Right atrium auricular region (tissue), 2 donors: Measurements from ENCODE around the gene TSPAN31. TPM values are rescaled to one million over a fixed set of nuclear protein-coding genes. Genes with fewer than 3 reads are reported as not detected.
A peak's percentile ranks its signal among the peaks of the same experiment; 100 is the strongest.

ENCODE experiments used
- DNase-seq: peaks from one replicate; pipeline ENCODE4 v3.0.0-alpha.2; 2019; ENCODE audit warnings: low spot score
- H3K27ac ChIP-seq, 2 donors: fragments of 200-600 bp; sonication (generic); 1 replicate in 1 of 2; 2 replicates in 1 of 2; pipeline ENCODE4 v1.5.1; 2016 to 2019
- H3K27me3 ChIP-seq, 2 donors: fragments of 200-600 bp; sonication (generic); one replicate each; pipeline versions ENCODE4 v1.5.1 to v1.6.0; 2017 to 2019
- H3K36me3 ChIP-seq: fragments of 200-600 bp; sonication (generic); one replicate; pipeline ENCODE4 v1.5.1; 2016
- H3K4me1 ChIP-seq, 2 donors: fragments of 200-600 bp; sonication (generic); one replicate each; pipeline versions ENCODE4 v1.5.1 to v1.6.0; 2017 to 2019
- H3K4me3 ChIP-seq, 2 donors: fragments of 200-600 bp; sonication (generic); 1 replicate in 1 of 2; 2 replicates in 1 of 2; pipeline ENCODE4 v1.5.1; 2017 to 2019; ENCODE audit warnings: mild to moderate bottlenecking in 1 of 2, moderate library complexity in 1 of 2
- H3K9me3 ChIP-seq, 2 donors: fragments of 200-600 bp; sonication (generic); one replicate each; pipeline ENCODE4 v1.5.1; 2019
- total RNA-seq, 2 donors: library from RNA; depleted of rRNA; stranded (reverse); fragments of >200 nt; gene quantifications; one replicate each; pipeline ENCODE4 v1.1.0, GENCODE V29; 2016
- TF ChIP-seq, protein P1 (sequence below), 2 donors: fragments of 200-600 bp; sonication (generic); IDR thresholded peaks; one replicate each; pipeline ENCODE4 v1.5.1; 2019; ENCODE audit warnings: antibody characterized with exemption in 2 of 2

Gene TSPAN31
- total RNA-seq, 2 donors from 2014 or later = 50.3 to 59.6 TPM

DNA sequence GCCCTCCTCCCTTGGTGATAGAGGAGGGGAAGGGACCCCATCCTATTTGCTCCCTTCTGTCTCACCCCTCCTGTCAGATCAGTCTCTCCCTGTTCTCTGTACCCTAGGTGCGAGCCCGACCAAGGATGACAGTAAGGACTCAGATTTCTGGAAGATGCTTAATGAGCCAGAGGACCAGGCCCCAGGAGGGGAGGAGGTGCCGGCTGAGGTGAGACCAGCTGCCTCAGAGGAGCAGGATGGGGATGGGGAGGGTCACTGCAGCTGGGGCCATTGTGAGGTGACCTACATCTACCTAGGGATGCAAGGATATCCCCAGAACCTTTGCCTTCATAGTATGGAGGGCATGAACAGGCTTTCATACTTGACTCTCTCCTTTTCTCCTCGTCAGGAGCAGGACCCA, 28.5 kb upstream of the TSPAN31 start:
- H3K36me3 ChIP-seq = peaks cover 59% of the 10 kb centered on the region
- TF ChIP-seq, protein P1, sequence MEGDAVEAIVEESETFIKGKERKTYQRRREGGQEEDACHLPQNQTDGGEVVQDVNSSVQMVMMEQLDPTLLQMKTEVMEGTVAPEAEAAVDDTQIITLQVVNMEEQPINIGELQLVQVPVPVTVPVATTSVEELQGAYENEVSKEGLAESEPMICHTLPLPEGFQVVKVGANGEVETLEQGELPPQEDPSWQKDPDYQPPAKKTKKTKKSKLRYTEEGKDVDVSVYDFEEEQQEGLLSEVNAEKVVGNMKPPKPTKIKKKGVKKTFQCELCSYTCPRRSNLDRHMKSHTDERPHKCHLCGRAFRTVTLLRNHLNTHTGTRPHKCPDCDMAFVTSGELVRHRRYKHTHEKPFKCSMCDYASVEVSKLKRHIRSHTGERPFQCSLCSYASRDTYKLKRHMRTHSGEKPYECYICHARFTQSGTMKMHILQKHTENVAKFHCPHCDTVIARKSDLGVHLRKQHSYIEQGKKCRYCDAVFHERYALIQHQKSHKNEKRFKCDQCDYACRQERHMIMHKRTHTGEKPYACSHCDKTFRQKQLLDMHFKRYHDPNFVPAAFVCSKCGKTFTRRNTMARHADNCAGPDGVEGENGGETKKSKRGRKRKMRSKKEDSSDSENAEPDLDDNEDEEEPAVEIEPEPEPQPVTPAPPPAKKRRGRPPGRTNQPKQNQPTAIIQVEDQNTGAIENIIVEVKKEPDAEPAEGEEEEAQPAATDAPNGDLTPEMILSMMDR (IDR thresholded peaks at IDR 0.05) = no peak
- DNase-seq = peak; percentile 26

DNA sequence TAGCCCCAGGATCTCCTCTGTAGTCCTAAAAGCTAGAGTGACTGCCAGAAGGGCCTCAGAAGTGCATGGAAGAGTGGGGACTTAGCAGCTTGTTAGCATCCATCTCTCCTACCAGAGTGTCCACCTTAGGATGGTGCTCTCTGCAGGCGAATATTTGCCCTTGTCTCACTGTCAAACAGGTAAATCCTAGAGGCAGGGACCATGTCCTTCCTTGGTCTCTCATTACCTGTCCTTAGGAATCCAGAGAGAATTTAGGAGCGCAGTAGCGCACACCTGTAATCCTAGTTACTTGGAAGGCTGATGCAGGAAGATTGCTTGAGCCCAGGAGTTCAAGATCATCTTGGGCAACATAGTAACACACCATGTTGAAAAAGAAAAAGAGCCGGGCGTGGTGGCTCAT, 27.7 kb upstream of the TSPAN31 start:
- Histone ChIP-seq H3K9me3 (no peaks in the 10 kb centered on the region), H3K27me3 (no peaks in the 10 kb centered on the region), H3K36me3 (peaks cover 64% of the 10 kb centered on the region), H3K27ac (no peak overlapping the region), H3K4me3 (no peak overlapping the region), H3K4me1 (no peaks in the 10 kb centered on the region)
- DNase-seq = peak; percentile 9
- TF ChIP-seq, protein P1 (IDR thresholded peaks at IDR 0.05) = no peak

More for the DNA sequence above, 28.5 kb upstream of the TSPAN31 start:
- Histone ChIP-seq H3K4me3 (no peak overlapping the region), H3K4me1 (no peaks in the 10 kb centered on the region), H3K9me3 (no peaks in the 10 kb centered on the region), H3K27me3 (no peaks in the 10 kb centered on the region), H3K27ac (no peak overlapping the region)

DNA sequence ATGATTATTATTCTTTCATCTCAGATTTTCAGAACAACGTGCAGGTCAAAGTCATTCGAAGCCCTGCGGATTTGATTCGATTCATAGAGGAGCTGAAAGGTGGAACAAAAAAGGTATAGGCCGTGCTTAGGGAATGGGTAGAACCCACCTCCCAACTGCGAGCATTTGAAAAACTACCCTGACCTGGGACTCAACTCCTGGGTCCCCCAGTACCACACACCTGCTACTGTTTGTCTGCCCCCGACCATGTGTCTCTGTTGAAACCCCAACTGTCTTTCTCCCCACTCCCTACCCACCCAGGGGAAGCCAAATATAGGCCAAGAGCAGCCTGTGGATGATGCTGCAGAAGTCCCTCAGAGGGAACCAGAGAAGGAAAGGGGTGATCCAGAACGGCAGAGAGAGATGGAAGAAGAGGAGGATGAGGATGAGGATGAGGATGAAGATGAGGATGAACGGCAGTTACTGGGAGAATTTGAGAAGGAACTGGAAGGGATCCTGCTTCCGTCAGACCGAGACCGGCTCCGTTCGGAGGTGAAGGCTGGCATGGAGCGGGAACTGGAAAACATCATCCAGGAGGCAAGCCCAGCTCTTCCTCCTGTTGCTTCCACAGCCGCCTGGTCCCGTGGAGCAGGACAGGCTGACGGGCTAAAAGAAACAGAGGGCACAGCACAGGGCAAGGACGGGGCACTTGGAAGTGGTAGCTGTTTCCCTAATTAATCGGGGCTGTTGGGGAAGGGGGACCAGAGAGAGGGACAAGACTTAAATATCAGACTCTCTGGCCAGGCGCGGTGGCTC, 26.8 kb upstream of the TSPAN31 start:
- no peak overlapping the region for H3K4me3 ChIP-seq
- H3K27me3 ChIP-seq = no peaks in the 10 kb centered on the region
- TF ChIP-seq, protein P1 (IDR thresholded peaks at IDR 0.05) = no peak
- DNase-seq = peak; percentile 42
- peaks cover 64% of the 10 kb centered on the region for H3K36me3 ChIP-seq
- no peaks in the 10 kb centered on the region for H3K4me1 ChIP-seq
- H3K9me3 ChIP-seq = no peaks in the 10 kb centered on the region
- H3K27ac ChIP-seq = no peak overlapping the region

DNA sequence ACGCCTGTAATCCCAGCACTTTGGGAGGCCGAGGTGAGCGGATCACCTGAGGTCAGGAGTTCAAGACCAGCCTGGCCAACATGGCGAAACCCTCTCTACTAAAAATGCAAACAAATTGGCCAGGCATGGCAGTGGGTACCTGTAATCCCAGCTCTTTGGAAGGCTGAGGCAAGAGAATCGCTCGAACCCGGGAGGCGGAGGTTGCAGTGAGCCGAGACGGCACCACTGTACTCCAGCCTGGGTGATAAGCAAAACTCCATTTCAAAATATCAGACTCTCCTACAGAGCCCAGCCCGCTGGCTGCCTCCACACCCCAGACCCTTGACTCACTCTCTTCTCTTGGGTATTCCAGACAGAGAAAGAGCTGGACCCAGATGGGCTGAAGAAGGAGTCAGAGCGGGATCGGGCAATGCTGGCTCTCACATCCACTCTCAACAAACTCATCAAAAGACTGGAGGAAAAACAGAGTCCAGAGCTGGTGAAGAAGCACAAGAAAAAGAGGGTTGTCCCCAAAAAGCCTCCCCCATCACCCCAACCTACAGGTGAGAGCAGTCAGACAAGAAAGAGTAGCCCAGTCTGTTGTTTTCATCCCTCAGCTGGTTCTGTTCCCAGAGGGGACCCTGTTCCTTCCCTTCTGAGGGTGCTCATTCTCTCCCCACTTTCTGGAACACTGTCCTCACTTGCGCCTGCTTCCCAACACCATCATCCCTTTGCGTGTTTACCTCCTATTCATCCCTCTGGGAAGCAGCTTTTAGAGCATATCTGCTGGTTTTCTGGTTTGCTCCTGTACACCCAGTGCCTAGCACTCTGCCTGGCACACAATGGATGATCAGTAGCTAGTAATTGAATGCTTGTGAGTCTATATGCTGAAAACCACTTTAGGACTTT, 26.0 kb upstream of the TSPAN31 start:
- H3K36me3 ChIP-seq = peaks cover 64% of the 10 kb centered on the region
- peak; percentile 30 for DNase-seq

DNA sequence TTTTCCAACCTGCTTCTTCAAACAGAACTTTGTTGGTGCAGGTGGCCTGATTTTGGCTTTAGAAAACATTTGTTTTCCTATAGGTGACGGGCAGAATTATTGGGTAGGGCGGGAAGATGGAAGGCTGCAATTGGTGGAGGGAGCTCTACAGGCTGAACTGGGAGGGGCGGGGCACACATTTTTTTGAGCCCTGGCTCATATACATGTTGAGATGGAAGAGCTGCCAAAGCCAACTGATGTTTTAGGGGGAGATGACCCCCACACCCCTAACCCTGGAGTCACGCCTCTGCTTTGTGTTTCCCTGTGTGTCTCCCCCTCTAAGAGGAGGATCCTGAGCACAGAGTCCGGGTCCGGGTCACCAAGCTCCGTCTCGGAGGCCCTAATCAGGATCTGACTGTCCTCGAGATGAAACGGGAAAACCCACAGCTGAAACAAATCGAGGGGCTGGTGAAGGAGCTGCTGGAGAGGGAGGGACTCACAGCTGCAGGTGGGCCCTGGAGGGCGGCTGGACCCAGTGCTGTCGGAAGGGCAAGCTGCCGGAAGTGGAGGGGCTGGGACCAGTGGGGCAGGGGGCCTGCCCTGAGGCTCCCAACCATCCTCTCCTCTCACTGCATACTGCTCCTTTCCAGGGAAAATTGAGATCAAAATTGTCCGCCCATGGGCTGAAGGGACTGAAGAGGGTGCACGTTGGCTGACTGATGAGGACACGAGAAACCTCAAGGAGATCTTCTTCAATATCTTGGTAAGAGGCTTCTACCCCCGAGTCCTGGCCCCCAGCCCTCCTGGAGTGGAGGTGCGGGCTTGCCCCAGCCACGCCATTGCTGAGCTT, 24.8 kb upstream of the TSPAN31 start:
- DNase-seq = peak; percentile 54
- H3K36me3 ChIP-seq = peaks cover 64% of the 10 kb centered on the region

More for the DNA sequence above, 26.0 kb upstream of the TSPAN31 start:
- Histone ChIP-seq H3K4me1 (no peaks in the 10 kb centered on the region), H3K27me3 (no peaks in the 10 kb centered on the region), H3K9me3 (no peaks in the 10 kb centered on the region), H3K4me3 (no peak overlapping the region), H3K27ac (no peak overlapping the region)
- TF ChIP-seq, protein P1 (IDR thresholded peaks at IDR 0.05) = no peak

More for the DNA sequence above, 24.8 kb upstream of the TSPAN31 start:
- no peaks in the 10 kb centered on the region for H3K4me1 ChIP-seq
- TF ChIP-seq, protein P1 (IDR thresholded peaks at IDR 0.05) = no peak
- H3K9me3 ChIP-seq = no peaks in the 10 kb centered on the region
- no peak overlapping the region for H3K4me3 ChIP-seq
- H3K27me3 ChIP-seq = no peaks in the 10 kb centered on the region
- H3K27ac ChIP-seq = no peak overlapping the region
